Activated CD8-positive, alpha-beta T cell treated with anti-CD3 and anti-CD28 coated beads for 36 hours (primary cell): Measurements from ENCODE around the gene FSD1L. TPM values are rescaled to one million over a fixed set of nuclear protein-coding genes. Genes with fewer than 3 reads are reported as not detected.
A peak's percentile ranks its signal among the peaks of the same experiment; 100 is the strongest.

ENCODE experiments used
- ATAC-seq: fragments of 200-7000 bp; cut with Tn5 transposase; one replicate; pipeline ENCODE4 v1.10.0; 2021; ENCODE audit warnings: mild to moderate bottlenecking, moderate library complexity
- CTCF ChIA-PET: fragments of 350-600 bp; sonication (Branson Sonifier 250); formaldehyde crosslinking; loops from one replicate; lab custom pipeline; 2021; ENCODE audit warnings: antibody characterized with exemption; lab: Charles Lee
- POLR2A ChIA-PET: fragments of 350-600 bp; sonication (Branson Sonifier 250); formaldehyde crosslinking; loops from one replicate; lab custom pipeline; 2021; ENCODE audit warnings: antibody characterized with exemption; lab: Charles Lee
- DNase-seq: peaks from one replicate; pipeline ENCODE4 v3.0.0-alpha.2; 2020
- H3K27ac Mint-ChIP-seq: one replicate; pipeline ENCODE4 v1.8.0; 2021; ENCODE audit warnings: mild to moderate bottlenecking, mixed read lengths
- H3K27me3 Mint-ChIP-seq: one replicate; pipeline ENCODE4 v1.8.0; 2021; ENCODE audit warnings: mixed read lengths
- H3K36me3 Mint-ChIP-seq: one replicate; pipeline ENCODE4 v1.8.0; 2021; ENCODE audit warnings: low read depth, mixed read lengths
- H3K4me1 Mint-ChIP-seq: one replicate; pipeline ENCODE4 v1.8.0; 2021; ENCODE audit warnings: low read depth, mixed read lengths
- H3K4me3 Mint-ChIP-seq: one replicate; pipeline ENCODE4 v1.8.0; 2021; ENCODE audit warnings: mild to moderate bottlenecking, moderate library complexity, mixed read lengths
- H3K9me3 Mint-ChIP-seq: one replicate; pipeline ENCODE4 v1.8.0; 2021; ENCODE audit warnings: mixed read lengths
- intact Hi-C: fragments of 100-400 bp; cut with micrococcal nuclease; formaldehyde crosslinking; loops from one replicate; pipeline ENCODE4 v1.10.0; 2022
- total RNA-seq, 2 experiments: library from RNA; stranded (reverse); gene quantifications; one replicate each; pipeline ENCODE4 v1.2.3, GENCODE V29; 2021
- TF ChIP-seq, protein P1 (sequence below): fragments of 200-600 bp; IDR thresholded peaks from one replicate; pipeline ENCODE4 v1.8.0; 2022; ENCODE audit warnings: antibody characterized with exemption, mild to moderate bottlenecking

Gene FSD1L
- 1 to 10 TPM; 1.3 TPM for total RNA-seq

DNA sequence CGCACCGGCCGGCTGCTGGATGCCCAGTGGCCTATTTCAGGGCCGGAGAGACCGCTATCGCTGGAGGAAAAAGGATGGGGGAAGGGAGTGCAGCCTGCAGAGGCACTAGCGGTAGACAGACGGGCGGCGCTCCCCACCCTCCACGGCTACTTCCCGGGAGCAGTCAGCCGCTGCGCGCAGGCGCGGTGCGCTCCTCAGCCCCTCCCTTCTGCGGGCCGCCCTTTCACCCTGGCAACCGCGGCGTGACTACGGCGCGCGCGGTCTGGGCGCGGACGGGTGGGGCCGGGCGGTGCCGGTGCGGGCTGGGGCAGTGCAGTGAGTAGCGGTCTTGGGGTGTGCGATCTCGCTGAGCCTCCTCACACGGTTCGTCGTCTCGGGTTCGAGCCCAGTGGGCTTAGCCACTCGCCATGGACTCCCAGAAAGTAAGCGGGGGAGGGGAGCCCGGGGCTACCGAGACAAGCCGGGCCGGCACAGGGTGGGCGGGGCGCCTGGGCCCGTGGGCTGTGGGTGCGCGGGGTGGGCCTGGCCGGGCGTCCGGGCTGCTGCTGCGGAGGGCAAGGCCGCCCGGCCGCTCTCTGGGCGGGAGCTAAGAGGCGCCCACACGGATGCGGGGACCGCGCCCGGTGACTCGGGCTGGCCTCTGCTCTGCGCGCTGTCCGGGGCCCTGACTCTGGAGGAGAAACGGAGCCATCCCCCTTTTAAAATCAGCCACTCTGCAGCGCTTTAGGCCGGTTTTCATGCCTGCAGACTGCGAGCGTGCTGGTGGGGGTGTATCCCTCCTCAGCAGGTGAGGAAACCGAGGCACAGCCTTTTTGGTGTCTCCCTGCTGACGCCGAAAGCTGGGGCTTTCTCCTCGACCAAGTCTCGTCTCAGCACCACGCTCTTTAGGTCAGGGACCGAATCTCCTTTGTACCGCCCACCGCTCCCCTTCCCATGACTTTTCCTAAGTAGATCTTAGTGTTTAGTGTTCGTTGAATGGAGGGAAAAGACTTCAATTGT lies at the start of gene FSD1L:
FSD1L (plus strand) TSS at position 221 of the 999 bp plus-strand sequence; CDS start at position 408, 187 bp downstream.
- intact Hi-C loops: loop anchor here (10.0 kb wide), 1 partner anchor 107 kb away; the partner anchor contains the start of gene FKTN
- Mint-ChIP-seq H3K36me3 (no peaks in the 10 kb centered on the region), H3K27ac (no peak within 1 kb of the TSS), H3K9me3 (no peaks in the 10 kb centered on the region), H3K4me3 (peak within 1 kb of the TSS; percentile 78), H3K27me3 (peaks cover 4% of the 10 kb centered on the region), H3K4me1 (peaks cover 11% of the 10 kb centered on the region)
- TF ChIP-seq, protein P1, sequence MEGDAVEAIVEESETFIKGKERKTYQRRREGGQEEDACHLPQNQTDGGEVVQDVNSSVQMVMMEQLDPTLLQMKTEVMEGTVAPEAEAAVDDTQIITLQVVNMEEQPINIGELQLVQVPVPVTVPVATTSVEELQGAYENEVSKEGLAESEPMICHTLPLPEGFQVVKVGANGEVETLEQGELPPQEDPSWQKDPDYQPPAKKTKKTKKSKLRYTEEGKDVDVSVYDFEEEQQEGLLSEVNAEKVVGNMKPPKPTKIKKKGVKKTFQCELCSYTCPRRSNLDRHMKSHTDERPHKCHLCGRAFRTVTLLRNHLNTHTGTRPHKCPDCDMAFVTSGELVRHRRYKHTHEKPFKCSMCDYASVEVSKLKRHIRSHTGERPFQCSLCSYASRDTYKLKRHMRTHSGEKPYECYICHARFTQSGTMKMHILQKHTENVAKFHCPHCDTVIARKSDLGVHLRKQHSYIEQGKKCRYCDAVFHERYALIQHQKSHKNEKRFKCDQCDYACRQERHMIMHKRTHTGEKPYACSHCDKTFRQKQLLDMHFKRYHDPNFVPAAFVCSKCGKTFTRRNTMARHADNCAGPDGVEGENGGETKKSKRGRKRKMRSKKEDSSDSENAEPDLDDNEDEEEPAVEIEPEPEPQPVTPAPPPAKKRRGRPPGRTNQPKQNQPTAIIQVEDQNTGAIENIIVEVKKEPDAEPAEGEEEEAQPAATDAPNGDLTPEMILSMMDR: no peak
- ATAC-seq (peak; percentile 93), DNase-seq (peak; percentile 86)
- CTCF ChIA-PET: interaction anchor here (1.0 kb wide), 1 partner anchor 103 kb away, joined by 4 read pairs; no protein-coding TSS in a partner anchor
- POLR2A ChIA-PET: no interaction called here

DNA sequence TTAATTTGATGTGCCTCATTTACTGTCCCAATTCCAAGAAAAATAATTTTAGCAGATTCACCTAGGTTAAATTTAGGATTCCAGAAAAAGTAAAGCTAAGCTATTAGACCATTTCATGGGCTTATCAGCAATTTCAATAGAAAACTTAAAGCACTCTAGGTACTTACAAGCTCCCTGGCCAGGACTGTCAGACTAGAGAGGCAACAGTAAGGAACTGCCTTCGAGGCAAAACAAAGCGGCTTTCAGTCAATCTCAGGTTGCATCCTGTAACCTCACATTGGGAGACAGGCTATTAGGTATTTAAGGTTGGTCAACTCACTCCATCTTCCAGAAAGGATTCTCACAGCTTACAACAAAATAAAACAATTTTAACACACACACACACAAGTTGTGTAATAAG lies 48.7 kb upstream of the FSD1L start:
- intact Hi-C loops: no loop called here
- TF ChIP-seq, protein P1: no peak
- Mint-ChIP-seq H3K36me3 (no peaks in the 10 kb centered on the region), H3K9me3 (no peaks in the 10 kb centered on the region), H3K4me1 (peaks cover 6% of the 10 kb centered on the region), H3K27me3 (peaks cover 51% of the 10 kb centered on the region), H3K27ac (no peak overlapping the region), H3K4me3 (no peak overlapping the region)
- CTCF ChIA-PET: interaction anchor here (0.7 to 1.6 kb wide), 2 partner anchors 16 to 341 kb away, joined by 5 read pairs; no protein-coding TSS in a partner anchor
- POLR2A ChIA-PET: interaction anchor here (1.0 kb wide), 1 partner anchor 43 kb away, joined by 3 read pairs; no protein-coding TSS in a partner anchor
- no peak for DNase-seq
- ATAC-seq: no peak

DNA sequence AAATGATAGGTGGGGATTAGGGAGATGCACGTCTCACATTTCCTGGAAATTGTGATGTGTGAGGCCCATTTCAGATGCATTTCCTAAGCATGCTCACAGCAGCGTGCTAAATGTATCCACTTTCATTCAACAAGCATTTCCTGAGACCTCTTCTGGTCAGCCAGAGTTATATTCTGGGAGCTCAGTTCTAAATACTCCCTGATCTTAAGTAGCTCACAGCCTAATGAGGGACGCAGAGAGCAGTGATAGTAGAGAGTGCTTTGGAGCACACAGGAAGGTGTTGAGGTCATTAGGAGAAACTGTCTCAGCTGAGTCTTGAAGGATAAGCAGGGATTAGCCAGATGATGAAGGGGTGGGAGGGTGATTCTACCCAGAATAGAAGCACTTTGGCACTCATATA lies 46.2 kb upstream of the FSD1L start:
- Mint-ChIP-seq H3K27me3 (peaks cover 54% of the 10 kb centered on the region), H3K4me1 (peaks cover 26% of the 10 kb centered on the region), H3K9me3 (no peaks in the 10 kb centered on the region), H3K27ac (no peak overlapping the region), H3K36me3 (no peaks in the 10 kb centered on the region), H3K4me3 (no peak overlapping the region)
- CTCF ChIA-PET: interaction anchor here (2.3 kb wide), 1 partner anchor 14 kb away, joined by 7 read pairs; no protein-coding TSS in a partner anchor
- TF ChIP-seq, protein P1: no peak
- POLR2A ChIA-PET: no interaction called here
- DNase-seq (no peak), ATAC-seq (no peak)
- intact Hi-C loops: loop anchor here (10.0 kb wide), 1 partner anchor 407 kb away; no protein-coding TSS in a partner anchor

DNA sequence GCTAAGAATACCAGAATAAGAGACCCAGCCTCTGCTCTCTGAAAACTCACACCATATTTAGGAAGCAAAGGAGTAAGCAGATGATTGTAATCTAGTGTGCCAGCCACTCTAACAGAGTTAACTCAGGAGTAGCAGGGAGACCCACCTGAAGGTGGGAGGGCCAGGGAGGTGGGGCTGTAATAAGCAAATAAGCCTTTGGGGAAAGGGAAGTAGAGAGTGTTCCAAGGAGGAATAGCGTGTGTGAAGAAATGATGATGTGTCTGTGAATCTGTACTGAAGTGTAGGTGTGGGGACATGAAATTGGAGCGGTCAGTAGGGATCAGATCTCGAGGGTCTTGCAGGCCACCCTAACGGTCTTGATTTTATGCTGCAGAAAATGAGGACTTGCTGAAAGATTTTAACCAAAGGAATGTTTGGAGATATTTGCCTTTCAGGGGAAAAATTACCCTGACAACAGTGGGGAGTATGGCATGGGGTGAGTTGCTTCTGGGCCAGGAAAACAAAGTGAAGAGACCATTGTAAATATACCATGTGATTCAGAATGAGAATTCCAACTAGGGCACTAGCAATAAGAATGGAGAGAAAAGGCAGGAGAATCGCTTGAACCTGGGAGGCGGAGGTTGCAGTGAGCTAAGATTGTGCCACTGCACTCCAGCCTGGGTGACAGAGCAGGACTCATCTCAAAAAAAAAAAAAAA lies 44.1 kb upstream of the FSD1L start:
- peaks cover 3% of the 10 kb centered on the region for H3K9me3 Mint-ChIP-seq
- TF ChIP-seq, protein P1: no peak
- H3K4me1 Mint-ChIP-seq: peaks cover 26% of the 10 kb centered on the region
- ATAC-seq (no peak), DNase-seq (no peak)
- peaks cover 54% of the 10 kb centered on the region for H3K27me3 Mint-ChIP-seq
- ChIA-PET POLR2A (no interaction called here), CTCF (interaction anchor here (2.3 kb wide), 1 partner anchor 12 kb away, joined by 7 read pairs; no protein-coding TSS in a partner anchor)
- no peaks in the 10 kb centered on the region for H3K36me3 Mint-ChIP-seq
- no peak overlapping the region for H3K4me3 Mint-ChIP-seq
- H3K27ac Mint-ChIP-seq: no peak overlapping the region
- intact Hi-C loops: loop anchor here (2.0 to 10.0 kb wide), 2 partner anchors 43 to 409 kb away; no protein-coding TSS in a partner anchor
